RWPE1 (cell line): ENCODE measurements around the gene UBXN7.
"Not testable (repeated sequence)": the region's sequence is repeated elsewhere in the genome, so short reads cannot be mapped to it uniquely, and the experiment has no call there.

Source experiments
- CTCF ChIA-PET: fragments of 350-600 bp; sonication (Branson Sonifier 250); formaldehyde crosslinking; extraction: SDS; loops from one replicate; lab custom pipeline; 2021; lab: Yijun Ruan, JAX
- POLR2A ChIA-PET: fragments of 400-600 bp; formaldehyde crosslinking; extraction: SDS; loops from one replicate; lab custom pipeline; 2020; ENCODE audit warnings: antibody characterized with exemption; ENCODE audit not compliant: low non-redundant PET; lab: Yijun Ruan, JAX
- DNase-seq: peaks from one replicate; pipeline ENCODE4 v3.0.0; 2012; ENCODE audit warnings: low spot score
- H3K27ac ChIP-seq: fragments of 450-650 bp; 2 replicates; pipeline ENCODE4 v1.5.1; 2017
- TF ChIP-seq, protein P1 (sequence below): fragments of 450-650 bp; conservative IDR thresholded peaks from 2 replicates; pipeline ENCODE4 v1.5.1; 2017; ENCODE audit warnings: low read depth, mild to moderate bottlenecking

UBXN7 gene

DNA sequence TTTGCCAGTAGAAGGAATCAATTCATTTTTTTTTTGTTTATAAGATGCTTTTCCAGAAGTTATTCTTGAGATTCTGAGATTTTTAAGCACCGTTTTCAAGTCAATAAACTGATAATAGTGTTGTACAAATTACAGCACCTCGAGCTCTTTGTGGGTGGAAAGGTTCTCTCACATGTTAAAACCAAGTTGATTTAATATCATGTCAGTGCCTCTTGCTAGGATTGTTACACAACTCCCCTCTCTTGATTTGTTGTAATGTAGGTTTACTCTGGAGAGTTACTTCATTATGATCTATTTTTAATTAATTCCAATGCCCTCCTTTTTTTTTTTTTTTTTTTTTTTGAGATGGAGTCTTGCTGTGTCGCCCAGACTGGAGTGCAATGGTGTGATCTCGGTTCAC is 25.8 kb upstream of the UBXN7 start:
- CTCF ChIA-PET: no interaction called here

DNA sequence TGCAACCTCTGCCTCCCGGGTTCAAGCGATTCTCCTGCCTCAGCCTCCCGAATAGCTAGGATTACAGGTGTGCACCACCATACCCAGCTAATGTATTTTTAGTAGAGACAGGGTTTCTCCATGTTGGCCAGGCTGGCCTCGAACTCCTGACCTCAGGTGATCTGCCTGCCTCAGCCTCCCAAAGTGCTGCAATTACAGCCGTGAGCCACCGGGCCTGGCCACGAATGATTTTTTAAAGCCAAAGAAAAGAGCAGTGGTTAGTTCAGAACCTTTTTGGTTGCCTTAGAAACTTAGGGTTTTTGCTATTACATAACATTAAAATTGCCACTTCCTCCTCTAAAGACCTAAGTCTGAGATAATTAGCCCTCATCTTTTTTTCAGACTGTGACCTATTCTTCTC is 25.2 kb upstream of the UBXN7 start:
- CTCF ChIA-PET, H3K27ac ChIP-seq, DNase-seq, POLR2A ChIA-PET: not testable (repeated sequence)

More for the DNA sequence above, 25.8 kb upstream of the UBXN7 start:
- POLR2A ChIA-PET: no interaction called here
- TF ChIP-seq, protein P1, sequence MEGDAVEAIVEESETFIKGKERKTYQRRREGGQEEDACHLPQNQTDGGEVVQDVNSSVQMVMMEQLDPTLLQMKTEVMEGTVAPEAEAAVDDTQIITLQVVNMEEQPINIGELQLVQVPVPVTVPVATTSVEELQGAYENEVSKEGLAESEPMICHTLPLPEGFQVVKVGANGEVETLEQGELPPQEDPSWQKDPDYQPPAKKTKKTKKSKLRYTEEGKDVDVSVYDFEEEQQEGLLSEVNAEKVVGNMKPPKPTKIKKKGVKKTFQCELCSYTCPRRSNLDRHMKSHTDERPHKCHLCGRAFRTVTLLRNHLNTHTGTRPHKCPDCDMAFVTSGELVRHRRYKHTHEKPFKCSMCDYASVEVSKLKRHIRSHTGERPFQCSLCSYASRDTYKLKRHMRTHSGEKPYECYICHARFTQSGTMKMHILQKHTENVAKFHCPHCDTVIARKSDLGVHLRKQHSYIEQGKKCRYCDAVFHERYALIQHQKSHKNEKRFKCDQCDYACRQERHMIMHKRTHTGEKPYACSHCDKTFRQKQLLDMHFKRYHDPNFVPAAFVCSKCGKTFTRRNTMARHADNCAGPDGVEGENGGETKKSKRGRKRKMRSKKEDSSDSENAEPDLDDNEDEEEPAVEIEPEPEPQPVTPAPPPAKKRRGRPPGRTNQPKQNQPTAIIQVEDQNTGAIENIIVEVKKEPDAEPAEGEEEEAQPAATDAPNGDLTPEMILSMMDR: no peak
- no peak for DNase-seq
- H3K27ac ChIP-seq: no peak overlapping the region

DNA sequence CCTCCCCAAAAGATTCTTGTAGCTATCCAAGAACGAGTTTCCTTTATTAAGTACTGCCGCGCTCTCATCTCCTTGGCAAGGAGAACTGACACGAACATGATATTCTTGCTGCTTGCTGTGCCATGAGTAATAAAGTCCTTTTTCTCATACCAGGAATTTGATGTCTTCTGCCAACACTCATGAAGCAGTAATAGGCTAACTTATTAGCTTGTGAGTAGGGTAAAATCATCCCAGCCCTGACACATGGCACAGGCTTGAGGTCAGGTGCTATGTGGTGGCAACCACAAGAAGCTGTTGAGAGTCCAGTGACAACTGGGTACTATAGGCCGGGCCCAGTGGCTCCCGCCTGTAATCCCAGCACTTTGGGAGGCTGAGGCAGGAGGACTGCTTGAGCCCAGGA is 22.7 kb upstream of the UBXN7 start:
- no peak for DNase-seq
- no peak overlapping the region for H3K27ac ChIP-seq
- TF ChIP-seq, protein P1: no peak
- CTCF ChIA-PET: interaction anchor here (0.6 to 0.7 kb wide), 2 partner anchors 131 to 211 kb away, joined by 5 to 6 read pairs; no protein-coding TSS in a partner anchor
- POLR2A ChIA-PET: no interaction called here

DNA sequence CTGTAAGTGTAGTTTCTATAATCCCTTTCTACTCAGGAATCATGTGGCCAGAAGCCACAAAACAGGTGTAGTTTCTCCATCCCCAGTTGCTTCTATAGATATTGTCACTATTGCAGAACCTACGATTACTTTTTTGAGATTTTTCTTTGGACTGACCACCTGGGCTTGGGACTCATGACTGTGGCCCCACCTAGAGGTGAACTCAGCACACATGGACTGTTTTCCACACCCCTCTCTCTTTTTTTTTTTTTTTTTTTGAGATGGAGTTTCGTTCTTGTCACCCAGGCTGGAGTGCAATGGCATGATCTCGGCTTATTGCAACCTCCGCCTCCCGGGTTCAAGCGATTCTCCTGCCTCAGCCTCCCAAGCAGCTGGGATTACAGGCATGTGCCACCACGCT is 13.2 kb upstream of the UBXN7 start:
- H3K27ac ChIP-seq, POLR2A ChIA-PET, DNase-seq: not testable (repeated sequence)
- CTCF ChIA-PET: interaction anchor here (0.6 kb wide), 1 partner anchor 1185 kb away, joined by 3 read pairs; no protein-coding TSS in a partner anchor

DNA sequence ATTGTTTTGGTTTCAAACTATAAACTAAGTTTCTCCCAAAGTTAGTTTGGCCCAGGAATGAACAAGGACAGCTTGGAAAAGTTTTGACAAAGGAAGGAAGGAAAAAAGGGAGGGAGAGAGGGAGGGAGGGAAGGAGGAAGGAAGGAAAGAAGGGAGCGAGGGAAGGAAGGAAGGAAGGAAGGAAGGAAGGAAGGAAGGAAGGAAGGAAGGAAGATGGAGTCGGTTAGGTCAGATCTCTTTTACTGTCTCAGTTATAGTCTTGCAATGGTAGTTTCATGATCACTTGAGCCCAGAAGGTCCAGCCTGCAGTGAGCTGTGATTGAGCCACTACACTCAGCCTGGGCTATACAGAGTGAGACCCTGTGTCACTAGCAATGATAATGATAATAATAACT is 12.3 kb upstream of the UBXN7 start:
- TF ChIP-seq, protein P1: no peak
- POLR2A ChIA-PET: no interaction called here
- H3K27ac ChIP-seq: no peak overlapping the region
- DNase-seq: no peak
- CTCF ChIA-PET: no interaction called here

DNA sequence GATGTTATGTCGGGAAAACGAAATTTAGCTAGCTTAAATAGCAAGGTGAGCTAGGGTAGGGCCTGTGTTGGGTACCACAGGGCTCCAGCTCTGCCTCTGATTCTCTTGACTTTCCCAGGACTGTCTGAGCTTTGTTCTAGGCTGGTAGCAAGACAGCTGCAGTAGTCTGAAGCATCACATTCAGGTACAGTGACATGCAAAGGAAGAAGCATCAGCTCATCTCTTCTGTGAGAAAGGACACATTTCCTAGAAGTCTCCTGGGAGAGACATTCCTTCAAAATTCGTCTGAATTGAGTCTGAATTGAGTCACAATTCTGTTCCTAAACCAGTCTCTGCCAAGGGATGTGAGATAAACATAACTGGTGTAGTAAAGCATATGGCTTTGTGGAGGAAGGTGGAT is 8.5 kb upstream of the UBXN7 start:
- H3K27ac ChIP-seq: no peak overlapping the region
- ChIA-PET POLR2A (no interaction called here), CTCF (interaction anchor here (0.6 kb wide), 2 partner anchors 240 to 551 kb away, joined by 3 to 4 read pairs; no protein-coding TSS in a partner anchor)
- TF ChIP-seq, protein P1: no peak
- DNase-seq: no peak

DNA sequence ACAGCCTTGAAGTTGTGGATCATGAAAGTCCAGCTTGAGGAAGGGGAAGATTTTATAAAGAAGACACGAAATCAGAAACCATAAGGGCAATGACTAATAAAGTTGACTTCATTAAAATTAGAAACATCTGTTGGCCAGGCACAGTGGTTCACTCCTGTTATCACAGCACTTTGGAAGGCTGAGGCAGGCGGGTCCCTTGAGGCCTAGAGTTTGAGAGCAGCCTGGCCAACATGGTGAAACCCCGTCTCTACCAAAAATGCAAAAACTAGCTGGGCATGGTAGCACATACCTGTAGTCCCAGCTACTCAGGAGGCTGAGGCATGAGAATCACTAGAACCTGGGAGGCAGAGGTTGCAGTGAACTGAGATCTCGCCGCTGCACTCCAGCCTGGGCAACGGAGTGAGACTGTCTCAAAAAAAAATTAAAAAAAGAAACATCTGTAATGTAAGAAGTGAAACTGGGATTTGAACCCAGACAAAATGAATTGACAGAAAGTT is 7.9 kb upstream of the UBXN7 start:
- TF ChIP-seq, protein P1: no peak
- POLR2A ChIA-PET: no interaction called here
- CTCF ChIA-PET: no interaction called here
- no peak overlapping the region for H3K27ac ChIP-seq
- no peak for DNase-seq
